GM18951 (cell line): Measurements from ENCODE around the gene ZNF407.

Experiments used
- POLR2A ChIP-seq: IDR thresholded peaks from 4 replicates; pipeline ENCODE4 v1.6.1; 2011; ENCODE audit warnings: mild to moderate bottlenecking; ENCODE audit not compliant: insufficient read length, insufficient read depth; ENCODE audit errors: extremely low read depth
- in situ Hi-C: fragments of 300-500 bp; cut with MboI; formaldehyde crosslinking; loops from one replicate; pipeline ENCODE4 v1.12.0; 2022; ENCODE audit warnings: low sequenced_read_pairs, mixed read lengths, inconsistent platforms; ENCODE audit not compliant: unreplicated experiment

ZNF407 gene

DNA sequence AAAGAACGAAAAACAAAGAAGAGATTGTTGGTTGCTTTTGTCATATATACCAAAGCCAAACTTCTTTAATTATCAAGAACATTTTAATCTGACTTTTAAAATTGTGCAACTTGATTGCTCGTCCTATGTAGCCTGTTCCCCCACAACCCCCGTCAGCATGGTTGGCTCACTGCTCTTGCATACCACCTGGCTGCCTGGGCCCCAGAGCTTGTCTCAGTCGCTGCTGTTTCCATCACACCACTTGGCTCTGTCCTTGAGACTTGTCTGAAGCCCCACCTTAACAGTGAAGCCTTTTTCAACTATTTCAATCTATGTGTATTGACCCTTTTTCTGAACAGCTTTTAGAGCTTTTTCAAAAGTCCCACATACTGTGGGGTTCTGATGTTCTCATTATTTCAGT is 270.8 kb downstream of the ZNF407 start:
- no peak for TF ChIP-seq POLR2A
- in situ Hi-C loops, result no loop called here

DNA sequence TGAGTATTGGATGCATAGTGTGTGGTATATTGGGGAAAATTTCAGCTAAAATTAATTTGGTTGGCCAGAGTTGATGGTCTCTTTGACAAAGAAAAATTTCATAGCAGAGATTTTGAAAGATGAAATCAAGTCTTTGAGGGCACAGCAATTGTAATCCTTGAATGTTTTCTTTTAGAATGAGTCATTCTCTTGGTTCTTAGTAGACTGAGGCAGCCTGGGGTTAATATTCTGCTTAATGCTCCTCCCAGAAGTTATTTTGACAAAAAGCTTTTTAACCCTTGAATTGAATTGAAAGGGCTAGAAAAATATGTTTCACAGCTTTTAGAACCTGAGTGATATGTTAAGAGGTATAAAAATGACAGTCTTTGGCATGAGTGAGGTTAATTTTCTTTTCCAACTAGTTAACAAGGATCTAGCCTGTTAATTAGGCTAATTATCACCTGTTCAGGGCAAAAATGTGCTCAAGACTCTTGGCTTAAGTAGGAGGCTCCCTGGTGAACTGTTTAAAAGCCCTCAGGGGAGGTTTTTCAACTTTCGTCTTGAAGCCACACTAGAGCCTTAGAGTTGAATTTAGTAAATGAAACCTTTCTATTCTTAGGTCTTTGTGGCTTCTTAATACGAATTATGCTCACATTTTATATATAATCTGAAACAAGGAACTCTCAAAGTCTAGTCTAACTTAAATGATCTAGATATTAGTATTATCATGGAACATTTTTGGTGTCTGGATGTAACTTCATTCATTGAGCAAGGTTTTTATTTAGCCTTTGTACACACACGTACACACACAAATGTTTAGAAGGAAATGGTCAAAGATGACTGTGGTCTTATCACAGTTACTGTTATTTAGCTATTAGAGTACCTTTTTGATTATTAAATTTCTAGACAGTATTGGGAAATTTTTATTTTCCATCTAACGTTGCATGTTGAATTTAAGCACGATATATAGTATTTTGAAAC is 272.5 kb downstream of the ZNF407 start:
- no peak for TF ChIP-seq POLR2A
- in situ Hi-C loops, result no loop called here

DNA sequence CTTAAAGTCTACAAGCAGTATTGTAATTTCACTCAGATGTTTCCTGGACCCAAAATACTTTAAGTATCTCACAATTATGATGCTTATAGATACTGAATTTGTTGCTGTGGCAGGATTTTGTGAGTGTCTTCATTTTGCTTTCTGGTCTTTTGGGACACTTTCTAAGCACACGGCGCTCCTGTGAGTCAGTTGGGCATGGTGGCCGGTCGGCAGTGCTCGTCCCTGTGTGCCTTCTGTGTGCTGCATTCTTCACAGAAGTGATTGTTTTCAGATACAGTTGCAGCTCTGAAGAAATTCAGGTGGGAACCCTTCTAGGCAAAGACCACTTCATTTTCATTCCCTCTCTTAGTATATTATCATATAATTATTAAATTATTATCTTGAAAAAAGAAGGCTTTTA is 273.3 kb downstream of the ZNF407 start:
- in situ Hi-C loops, result no loop called here
- no peak for TF ChIP-seq POLR2A

DNA sequence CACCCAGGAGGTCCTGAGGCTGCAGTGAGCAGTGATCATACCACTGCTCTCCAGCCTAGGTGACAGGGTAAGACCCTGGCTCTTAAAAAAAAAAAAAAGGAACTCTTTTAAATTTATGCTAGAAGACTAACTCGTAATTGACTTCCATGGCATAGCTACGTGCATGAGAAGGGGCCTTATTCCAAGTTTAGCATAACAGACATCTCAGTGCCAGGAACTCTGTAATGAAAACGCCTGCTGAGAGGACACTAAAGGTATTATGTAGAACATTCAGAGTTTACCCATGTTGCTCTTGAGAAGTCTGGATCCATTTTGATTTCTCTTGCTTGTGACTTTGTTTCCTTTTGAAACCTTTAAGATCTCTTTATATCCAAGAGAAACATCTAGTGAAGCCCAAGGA is 276.0 kb downstream of the ZNF407 start:
- no peak for TF ChIP-seq POLR2A
- in situ Hi-C loops, result no loop called here

DNA sequence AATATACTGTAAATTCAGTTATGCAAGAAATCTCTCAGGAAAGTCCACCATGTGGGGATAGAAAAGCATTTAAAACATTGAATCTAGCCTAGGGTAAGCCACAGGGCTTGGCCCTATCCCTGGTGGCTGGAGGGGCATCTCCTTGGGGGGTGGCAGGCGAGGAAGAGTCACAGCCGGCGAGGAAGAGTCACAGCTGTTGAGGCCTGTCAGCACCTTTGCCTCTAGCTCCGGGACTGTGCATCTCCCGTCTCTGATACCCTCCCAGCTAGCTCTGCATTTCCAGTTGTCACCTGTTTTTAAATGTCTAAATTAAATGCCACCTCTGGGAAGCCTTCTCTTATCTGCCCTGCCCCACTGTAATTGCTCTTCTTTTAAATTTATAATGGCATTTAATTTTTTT is 276.7 kb downstream of the ZNF407 start:
- no peak for TF ChIP-seq POLR2A
- in situ Hi-C loops, result no loop called here

DNA sequence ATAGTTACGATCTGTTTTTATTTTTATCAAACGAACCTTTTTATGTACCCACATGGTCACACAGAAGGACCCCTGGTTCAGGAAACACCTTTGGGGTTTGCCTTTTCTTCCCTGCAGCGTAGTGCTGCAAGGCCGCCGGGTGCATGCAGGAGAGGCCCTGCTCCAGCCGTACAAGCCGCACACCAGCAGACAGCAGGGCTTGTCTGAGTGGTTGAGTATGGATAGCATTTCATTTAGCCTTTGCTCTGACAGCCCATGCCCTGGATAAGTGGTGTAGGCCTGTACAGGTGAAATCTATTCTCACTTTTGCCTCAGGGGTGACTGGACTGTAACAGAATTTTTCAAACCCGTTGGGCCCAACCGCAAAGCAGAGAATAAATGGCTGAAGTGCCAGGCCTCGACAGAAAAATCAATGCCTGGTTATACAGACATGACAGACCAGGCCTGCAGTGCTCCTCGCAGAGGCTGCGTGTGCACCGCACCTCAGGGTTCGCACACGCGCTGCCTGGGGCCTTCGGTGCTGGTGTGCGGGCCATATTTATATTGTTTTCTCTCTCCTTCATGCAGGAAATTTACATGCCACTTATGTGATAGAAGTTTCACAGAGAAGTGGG is 279.1 kb downstream of the ZNF407 start:
- no peak for TF ChIP-seq POLR2A
- in situ Hi-C loops, result no loop called here

DNA sequence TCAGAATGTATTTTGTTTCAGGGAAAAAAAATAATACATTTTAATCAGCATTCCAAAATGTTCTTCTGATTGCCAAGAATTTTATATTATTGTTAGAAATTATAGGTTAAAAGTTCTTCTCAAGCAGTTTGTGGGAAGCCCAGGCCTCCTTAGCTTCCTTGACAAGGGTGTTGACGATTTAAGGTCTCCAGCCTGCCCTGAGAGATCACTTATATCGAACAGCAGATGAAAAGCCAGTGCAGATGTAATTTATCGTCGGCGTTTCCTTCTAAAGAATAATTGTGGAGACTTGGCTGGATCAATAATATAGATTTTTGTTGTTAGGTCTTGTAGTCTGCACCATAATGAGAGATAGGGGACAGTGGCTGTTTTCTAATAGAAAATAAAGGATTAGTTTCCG is 280.6 kb downstream of the ZNF407 start:
- TF ChIP-seq POLR2A, result no peak
- in situ Hi-C loops, result no loop called here

DNA sequence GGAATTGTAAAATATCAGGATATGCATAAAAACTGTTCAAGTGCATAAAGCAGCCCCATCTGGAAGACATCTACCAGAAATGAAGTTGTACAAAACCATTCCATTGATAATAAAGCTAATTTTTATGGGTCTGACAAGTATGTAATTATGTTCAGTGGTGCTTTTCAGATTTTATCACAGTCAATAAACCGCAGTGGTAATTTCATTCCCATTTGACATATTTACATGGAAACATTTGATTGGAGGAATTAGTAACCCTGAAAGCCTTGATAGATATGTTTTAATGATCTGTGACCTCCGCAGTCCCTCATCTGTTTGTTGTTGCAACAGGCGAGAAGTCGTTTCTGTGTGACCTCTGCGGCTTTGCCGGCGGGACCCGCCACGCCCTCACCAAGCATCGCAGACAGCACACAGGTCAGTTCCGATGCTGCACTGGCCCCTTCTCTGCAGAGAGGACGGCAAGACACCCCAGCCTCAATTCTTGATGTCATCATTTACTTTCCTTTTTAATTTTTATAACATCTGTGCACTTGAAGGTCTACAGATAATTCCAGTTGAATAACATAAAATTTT is 283.1 kb downstream of the ZNF407 start:
- in situ Hi-C loops, result no loop called here
- TF ChIP-seq POLR2A, result no peak

DNA sequence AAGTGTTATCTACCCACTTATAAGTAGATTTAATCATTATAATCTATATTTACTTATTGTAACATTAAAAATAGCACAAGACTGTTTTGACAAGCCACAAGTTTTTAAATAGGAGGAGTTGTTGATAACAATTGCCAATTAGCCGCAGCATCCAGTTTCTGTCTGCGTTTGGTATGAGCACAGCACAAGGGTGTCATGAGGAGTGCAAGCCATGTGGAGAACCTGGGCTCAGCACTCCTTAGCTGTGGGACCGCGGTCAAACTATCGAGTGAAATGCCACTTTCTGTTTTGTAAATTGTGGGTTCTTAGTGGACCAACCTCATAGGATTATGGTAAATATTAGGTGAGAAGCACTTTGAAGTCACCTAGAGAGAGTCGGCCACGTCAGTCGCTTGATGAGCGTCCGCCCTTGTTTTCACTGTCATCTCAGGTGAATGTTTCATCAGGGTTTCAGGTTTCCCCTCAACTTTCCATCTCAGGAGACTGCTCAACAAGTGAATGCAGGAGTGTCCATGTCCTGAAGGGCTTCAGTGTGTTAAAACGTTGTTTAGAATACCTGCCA is 294.5 kb downstream of the ZNF407 start:
- TF ChIP-seq POLR2A, result no peak
- in situ Hi-C loops, result no loop called here

DNA sequence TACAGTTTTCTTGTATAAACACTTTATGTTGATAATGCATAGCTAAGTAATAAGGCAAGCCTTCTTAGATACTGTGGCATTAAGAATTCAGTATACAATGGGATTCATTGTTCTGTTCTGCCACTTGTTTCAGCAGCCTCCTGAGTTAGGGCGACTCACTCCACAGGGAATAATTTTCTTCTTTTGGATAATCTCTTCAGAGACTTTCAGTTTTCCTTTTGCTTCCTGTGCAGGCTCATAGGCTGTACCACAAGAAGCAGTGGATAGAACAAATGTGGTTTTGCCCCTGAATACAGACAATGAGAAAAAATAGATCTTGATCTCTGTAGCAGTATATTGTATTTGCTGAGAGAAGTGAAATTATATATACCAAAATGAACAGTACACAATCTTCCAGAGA is 298.0 kb downstream of the ZNF407 start:
- TF ChIP-seq POLR2A, result no peak

DNA sequence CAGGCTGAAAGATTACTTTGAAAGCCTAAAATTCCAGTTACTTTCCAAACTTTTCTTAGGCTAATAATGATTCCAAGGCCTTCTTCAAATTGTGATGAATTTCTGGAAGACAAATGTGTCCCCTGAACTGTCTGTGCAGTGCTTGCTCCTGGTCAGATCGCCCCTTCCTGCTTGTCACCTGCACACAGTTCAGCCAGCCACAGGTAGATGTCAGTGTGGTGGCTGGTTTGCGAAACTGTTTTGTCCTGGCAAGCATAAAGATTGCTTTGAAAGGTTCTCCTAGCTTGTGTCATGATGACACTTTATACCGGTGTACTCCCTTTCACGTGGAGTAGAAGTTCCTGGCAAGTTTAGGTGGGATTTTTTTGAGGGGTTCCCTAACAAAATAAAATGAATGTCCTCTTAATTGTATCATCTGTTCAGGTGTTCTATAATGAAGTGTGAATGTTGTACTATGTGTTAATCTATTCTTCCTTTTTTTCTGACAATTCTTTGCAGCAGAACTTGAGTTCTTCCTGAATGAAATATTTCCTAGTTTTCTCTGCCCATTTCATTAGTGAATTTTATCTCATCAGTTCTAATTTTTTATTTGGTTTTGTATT is 298.8 kb downstream of the ZNF407 start:
- no peak for TF ChIP-seq POLR2A
- in situ Hi-C loops, result no loop called here

More for the DNA sequence above, 298.0 kb downstream of the ZNF407 start:
- in situ Hi-C loops, result no loop called here

DNA sequence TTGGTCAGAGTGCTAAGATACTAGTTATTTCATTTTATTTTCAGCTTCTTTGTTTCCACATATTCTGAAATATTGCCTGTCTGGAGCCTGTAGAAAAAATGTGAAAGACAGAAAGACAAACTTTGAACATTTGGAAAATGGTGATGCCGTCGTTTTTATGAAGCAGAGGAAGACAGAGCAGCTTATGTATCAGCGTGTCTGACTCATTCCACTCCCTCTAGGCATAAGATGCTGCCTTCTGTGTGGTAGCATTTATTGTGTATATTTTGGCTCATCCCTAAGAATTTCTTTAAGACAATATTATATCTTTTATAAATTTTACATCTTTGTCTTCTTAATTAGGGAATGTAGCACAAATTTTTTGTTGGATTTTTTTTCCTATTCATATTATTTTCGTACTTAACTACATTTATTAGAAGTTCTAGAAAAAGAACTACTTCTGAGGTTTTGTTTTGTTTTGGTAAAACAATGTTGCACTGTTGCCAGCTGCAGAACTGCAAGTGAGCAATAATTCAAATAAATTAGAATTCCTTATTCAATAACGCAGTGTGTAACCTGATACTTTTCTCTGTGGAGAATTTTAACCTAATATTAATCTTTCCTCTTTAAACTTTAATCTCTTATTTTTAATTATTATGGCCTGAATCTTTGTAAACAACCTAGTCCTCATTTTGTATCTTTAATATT is 300.4 kb downstream of the ZNF407 start:
- no peak for TF ChIP-seq POLR2A

DNA sequence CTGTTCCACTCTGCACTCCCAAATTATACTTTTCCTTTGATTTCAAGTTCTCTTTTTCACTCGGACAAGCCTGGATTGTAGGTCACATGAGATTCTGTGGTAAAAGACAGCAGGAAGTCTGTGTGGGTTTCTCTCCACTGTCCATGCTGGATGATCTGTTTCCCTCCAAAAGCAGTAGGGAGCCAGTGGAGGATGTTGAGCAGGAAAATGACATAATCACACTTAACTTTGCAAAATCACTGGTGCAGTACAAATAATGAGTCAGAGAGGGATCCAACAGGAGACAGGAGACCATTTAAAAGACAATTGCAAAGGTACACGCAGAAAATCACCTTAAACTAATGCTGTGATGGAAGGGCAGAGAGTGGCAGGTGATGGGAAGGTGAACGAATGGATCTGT is 301.3 kb downstream of the ZNF407 start:
- TF ChIP-seq POLR2A, result no peak
- in situ Hi-C loops, result no loop called here

More for the DNA sequence above, 300.4 kb downstream of the ZNF407 start:
- in situ Hi-C loops, result no loop called here

DNA sequence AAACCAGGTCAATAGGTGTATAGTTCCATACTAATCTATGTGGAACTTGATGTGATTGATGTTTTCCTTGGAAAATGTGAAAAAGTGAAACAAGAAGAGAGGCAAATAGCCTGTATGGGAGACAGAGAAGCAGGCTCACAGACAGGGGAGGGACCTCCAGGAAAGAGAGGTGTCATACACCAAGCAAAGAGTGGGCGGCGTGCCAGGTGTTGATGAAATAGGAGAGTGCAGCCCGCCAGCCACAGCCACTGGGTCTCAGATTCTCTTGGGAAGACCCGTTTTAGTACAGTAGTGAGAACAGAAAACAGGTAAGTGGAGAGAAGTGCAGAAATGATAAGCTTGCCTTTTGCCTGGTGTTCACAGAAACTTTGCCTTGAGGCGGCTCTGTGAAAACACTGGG is 301.9 kb downstream of the ZNF407 start:
- in situ Hi-C loops, result no loop called here
- TF ChIP-seq POLR2A, result no peak
